GM21367 (cell line): Measurements from ENCODE around the gene RNF220.

Experiments used
- ATAC-seq: cut with Tn5 transposase; IDR thresholded peaks from one replicate; pipeline ENCODE4 v1.9.1; 2021; ENCODE audit not compliant: unreplicated experiment

The RNF220 gene

GRCh38 chr1:44631647-44632539, 226.8 kb downstream of the RNF220 start:
- ATAC-seq: peak; percentile 50

- ATAC-seq: no peak
These were observed 227.5 kb downstream of the RNF220 start for GRCh38 chr1:44632598-44632997.

GRCh38 chr1:44634606-44635189, 229.6 kb downstream of the RNF220 start:
- no peak for ATAC-seq

GRCh38 chr1:44635439-44635838, 230.4 kb downstream of the RNF220 start:
- ATAC-seq: no peak

- ATAC-seq: no peak
These were observed 231.1 kb downstream of the RNF220 start for GRCh38 chr1:44636083-44636687.

GRCh38 chr1:44636688-44637598, 231.9 kb downstream of the RNF220 start:
- no peak for ATAC-seq

GRCh38 chr1:44637702-44638411, 232.8 kb downstream of the RNF220 start:
- no peak for ATAC-seq

GRCh38 chr1:44640200-44640853, 235.3 kb downstream of the RNF220 start:
- no peak for ATAC-seq

- no peak for ATAC-seq
These were observed 236.4 kb downstream of the RNF220 start for GRCh38 chr1:44641126-44642102.

- no peak for ATAC-seq
These were observed 237.2 kb downstream of the RNF220 start for GRCh38 chr1:44642255-44642654.

GRCh38 chr1:44642925-44643324, 237.9 kb downstream of the RNF220 start:
- no peak for ATAC-seq

- ATAC-seq: no peak
These were observed 238.8 kb downstream of the RNF220 start for GRCh38 chr1:44643721-44644334.

GRCh38 chr1:44644806-44645205, 239.8 kb downstream of the RNF220 start:
- ATAC-seq: no peak

GRCh38 chr1:44645476-44646244, 240.6 kb downstream of the RNF220 start:
- no peak for ATAC-seq

- ATAC-seq: no peak
These were observed 241.4 kb downstream of the RNF220 start for GRCh38 chr1:44646261-44647110.

GRCh38 chr1:44647896-44648295, 242.8 kb downstream of the RNF220 start:
- ATAC-seq: no peak
